ENCODE results near the gene RPL10A.
"Not testable (repeated sequence)": the region's sequence is repeated elsewhere in the genome, so short reads cannot be mapped to it uniquely, and the experiment has no call there.

RPL10A gene

GRCh38 chr6:35438378-35439065 is 29.7 kb upstream of the RPL10A start:
- not testable (repeated sequence) for ATAC-seq, DNase-seq

GRCh38 chr6:35439308-35439707 is 28.9 kb upstream of the RPL10A start:
- Mint-ChIP-seq H3K4me1 (no peaks in the 10 kb centered on the region), H3K4me3 (no peak overlapping the region), H3K36me3 (ENCODE audit: low read depth) (no peaks in the 10 kb centered on the region), H3K27ac (no peak overlapping the region), H3K27me3 (no peaks in the 10 kb centered on the region), H3K9me3 (no peaks in the 10 kb centered on the region)
- ATAC-seq (no peak), DNase-seq (no peak)

More at GRCh38 chr6:35438378-35439065, 29.7 kb upstream of the RPL10A start:
- not testable (repeated sequence) for H3K4me3 Mint-ChIP-seq; H3K36me3 Mint-ChIP-seq (ENCODE audit: low read depth); H3K9me3 Mint-ChIP-seq; H3K27me3 Mint-ChIP-seq; H3K4me1 Mint-ChIP-seq; H3K27ac Mint-ChIP-seq

- no peak overlapping the region for H3K27ac Mint-ChIP-seq
- no peaks in the 10 kb centered on the region for H3K4me1 Mint-ChIP-seq
- H3K36me3 Mint-ChIP-seq (ENCODE audit: low read depth), result no peaks in the 10 kb centered on the region
- H3K27me3 Mint-ChIP-seq, result no peaks in the 10 kb centered on the region
- no peaks in the 10 kb centered on the region for H3K9me3 Mint-ChIP-seq
- ATAC-seq (no peak), DNase-seq (no peak)
- H3K4me3 Mint-ChIP-seq, result no peak overlapping the region
These were observed 27.0 kb upstream of the RPL10A start for GRCh38 chr6:35441205-35441604.

GRCh38 chr6:35441642-35442041 is 26.6 kb upstream of the RPL10A start:
- DNase-seq, result no peak
- Mint-ChIP-seq H3K9me3 (no peaks in the 10 kb centered on the region), H3K27me3 (no peaks in the 10 kb centered on the region), H3K36me3 (ENCODE audit: low read depth) (no peaks in the 10 kb centered on the region), H3K27ac (no peak overlapping the region), H3K4me3 (no peak overlapping the region), H3K4me1 (no peaks in the 10 kb centered on the region)
- ATAC-seq, result no peak

GRCh38 chr6:35442693-35443092 is 25.5 kb upstream of the RPL10A start:
- ATAC-seq, result no peak
- Mint-ChIP-seq H3K9me3 (no peaks in the 10 kb centered on the region), H3K27me3 (no peaks in the 10 kb centered on the region), H3K4me1 (no peaks in the 10 kb centered on the region), H3K36me3 (ENCODE audit: low read depth) (no peaks in the 10 kb centered on the region), H3K27ac (no peak overlapping the region), H3K4me3 (no peak overlapping the region)
- DNase-seq, result no peak

GRCh38 chr6:35443341-35444030 is 24.7 kb upstream of the RPL10A start:
- Mint-ChIP-seq H3K4me3 (no peak overlapping the region), H3K4me1 (no peaks in the 10 kb centered on the region), H3K27ac (no peak overlapping the region), H3K27me3 (no peaks in the 10 kb centered on the region), H3K36me3 (ENCODE audit: low read depth) (no peaks in the 10 kb centered on the region), H3K9me3 (no peaks in the 10 kb centered on the region)
- no peak for ATAC-seq
- DNase-seq, result no peak

- no peak overlapping the region for H3K4me3 Mint-ChIP-seq
- ATAC-seq, result no peak
These were observed 22.5 kb upstream of the RPL10A start for GRCh38 chr6:35445691-35446090.

GRCh38 chr6:35448191-35448590 is 20.0 kb upstream of the RPL10A start:
- Mint-ChIP-seq H3K9me3 (no peaks in the 10 kb centered on the region), H3K36me3 (ENCODE audit: low read depth) (no peaks in the 10 kb centered on the region), H3K27me3 (no peaks in the 10 kb centered on the region), H3K27ac (no peak overlapping the region), H3K4me3 (no peak overlapping the region), H3K4me1 (peaks cover 17% of the 10 kb centered on the region)
- ATAC-seq (no peak), DNase-seq (no peak)

More at GRCh38 chr6:35445691-35446090, 22.5 kb upstream of the RPL10A start:
- Mint-ChIP-seq H3K27me3 (no peaks in the 10 kb centered on the region), H3K36me3 (ENCODE audit: low read depth) (no peaks in the 10 kb centered on the region), H3K27ac (no peak overlapping the region), H3K4me1 (peaks cover 2% of the 10 kb centered on the region), H3K9me3 (no peaks in the 10 kb centered on the region)
- no peak for DNase-seq

- peak; percentile 80 for ATAC-seq
- H3K4me1 Mint-ChIP-seq, result peaks cover 26% of the 10 kb centered on the region
- H3K9me3 Mint-ChIP-seq, result no peaks in the 10 kb centered on the region
- H3K4me3 Mint-ChIP-seq, result no peak overlapping the region
- H3K27me3 Mint-ChIP-seq, result no peaks in the 10 kb centered on the region
- peak; percentile 18 for DNase-seq
- no peak overlapping the region for H3K27ac Mint-ChIP-seq
- peaks cover 2% of the 10 kb centered on the region for H3K36me3 Mint-ChIP-seq (ENCODE audit: low read depth)
These were observed 18.8 kb upstream of the RPL10A start for GRCh38 chr6:35449287-35449881.

- Mint-ChIP-seq H3K9me3 (no peaks in the 10 kb centered on the region), H3K36me3 (ENCODE audit: low read depth) (peaks cover 15% of the 10 kb centered on the region), H3K4me1 (peaks cover 30% of the 10 kb centered on the region), H3K27ac (peak overlapping the region; percentile 68), H3K4me3 (peak overlapping the region; percentile 76), H3K27me3 (no peaks in the 10 kb centered on the region)
- no peak for DNase-seq
- ATAC-seq, result no peak
These were observed 16.6 kb upstream of the RPL10A start for GRCh38 chr6:35451354-35452182.

GRCh38 chr6:35452183-35453090 is 15.8 kb upstream of the RPL10A start, which contains the start of gene FANCE:
Gene FANCE, plus strand, starts transcription at chr6:35452338. Its CDS starts 208 bp downstream, at chr6:35452546.
- ATAC-seq (peak; percentile 83), DNase-seq (peak; percentile 97)
- peaks cover 30% of the 10 kb centered on the region for H3K4me1 Mint-ChIP-seq
- peak within 1 kb of the TSS; percentile 86 for H3K4me3 Mint-ChIP-seq
- peaks cover 15% of the 10 kb centered on the region for H3K36me3 Mint-ChIP-seq (ENCODE audit: low read depth)
- H3K9me3 Mint-ChIP-seq, result no peaks in the 10 kb centered on the region
- no peaks in the 10 kb centered on the region for H3K27me3 Mint-ChIP-seq
- H3K27ac Mint-ChIP-seq, result peak within 1 kb of the TSS; percentile 82

- Mint-ChIP-seq H3K27ac (peak overlapping the region; percentile 82), H3K36me3 (ENCODE audit: low read depth) (peaks cover 15% of the 10 kb centered on the region)
- no peak for ATAC-seq
These were observed 15.0 kb upstream of the RPL10A start for GRCh38 chr6:35453236-35453635.

GRCh38 chr6:35454391-35455110 is 13.7 kb upstream of the RPL10A start:
- peak overlapping the region; percentile 86 for H3K4me3 Mint-ChIP-seq
- peaks cover 21% of the 10 kb centered on the region for H3K36me3 Mint-ChIP-seq (ENCODE audit: low read depth)
- H3K9me3 Mint-ChIP-seq, result no peaks in the 10 kb centered on the region
- H3K4me1 Mint-ChIP-seq, result peaks cover 29% of the 10 kb centered on the region
- DNase-seq, result no peak
- H3K27me3 Mint-ChIP-seq, result no peaks in the 10 kb centered on the region
- ATAC-seq, result no peak
- no peak overlapping the region for H3K27ac Mint-ChIP-seq

More at GRCh38 chr6:35453236-35453635, 15.0 kb upstream of the RPL10A start:
- Mint-ChIP-seq H3K27me3 (no peaks in the 10 kb centered on the region), H3K4me1 (peaks cover 30% of the 10 kb centered on the region), H3K9me3 (no peaks in the 10 kb centered on the region), H3K4me3 (peak overlapping the region; percentile 86)
- no peak for DNase-seq

Measured in activated naive CD8-positive, alpha-beta T cell treated with anti-CD3 and anti-CD28 coated beads, Interleukin-2, amount 50 U/mL, for 24 hours (primary cell).